NB4 (cell line): ENCODE measurements around the gene SND1.

ENCODE experiments used
- MYC ChIP-seq: IDR thresholded peaks from 2 replicates; pipeline ENCODE4 v1.6.1; 2011; ENCODE audit warnings: low read depth, low read length
- POLR2A ChIP-seq: IDR thresholded peaks from 2 replicates; pipeline ENCODE4 v1.6.1; 2011; ENCODE audit warnings: mild to moderate bottlenecking; ENCODE audit not compliant: insufficient read length; ENCODE audit errors: extremely low read depth
- TF ChIP-seq, protein P1 (sequence below): IDR thresholded peaks from one replicate; pipeline ENCODE4 v1.5.1; 2012; ENCODE audit warnings: low read depth, low read length
- TF ChIP-seq, protein P2 (sequence below): IDR thresholded peaks from 2 replicates; pipeline ENCODE4 v1.6.1; 2011; ENCODE audit warnings: low read depth, low read length

DNA sequence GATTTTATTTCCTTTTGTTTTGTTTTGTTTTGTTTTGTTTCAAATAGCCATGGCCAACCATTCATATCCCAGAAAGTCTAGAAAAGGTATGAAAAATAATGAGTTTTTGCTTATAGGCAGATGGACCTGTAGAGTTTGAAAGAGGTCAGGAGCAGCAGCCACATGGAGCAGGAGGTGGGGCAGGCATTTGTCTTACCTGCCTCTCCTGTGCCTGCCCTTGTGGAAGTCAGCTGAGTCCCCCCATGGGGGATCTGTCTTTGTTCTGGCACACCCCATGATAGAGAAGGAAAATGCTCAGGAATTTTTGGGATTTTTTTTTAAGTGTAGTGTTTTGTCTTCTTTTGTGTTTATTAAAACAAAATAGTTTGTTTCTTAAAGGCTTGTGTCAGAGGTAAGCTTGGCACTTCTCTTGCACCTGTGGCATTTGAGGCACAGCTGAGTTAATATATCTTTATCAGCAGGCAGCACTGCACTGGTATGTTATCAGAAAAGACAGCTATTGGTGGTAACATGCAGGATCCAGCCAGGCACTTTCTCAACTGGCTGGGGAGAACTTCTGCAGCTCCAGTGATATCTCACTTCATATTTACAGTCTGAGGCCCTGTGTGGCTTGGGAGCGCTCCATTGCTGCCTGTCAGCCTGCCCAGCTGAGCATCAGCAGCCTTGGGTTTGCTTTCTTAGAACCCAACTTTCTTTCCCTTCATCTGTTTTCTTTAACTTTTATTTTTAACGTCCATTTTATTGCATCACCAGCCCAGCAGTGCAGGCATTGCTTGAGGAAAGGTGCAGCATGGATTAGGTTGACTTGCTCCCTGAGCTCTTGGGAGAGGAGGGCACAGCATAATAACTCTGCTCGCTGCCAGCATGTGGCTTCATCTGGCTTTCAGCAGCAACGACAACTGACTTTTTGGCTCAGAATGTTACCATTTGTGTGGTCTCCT is 334.9 kb downstream of the SND1 start:
- TF ChIP-seq, protein P1, sequence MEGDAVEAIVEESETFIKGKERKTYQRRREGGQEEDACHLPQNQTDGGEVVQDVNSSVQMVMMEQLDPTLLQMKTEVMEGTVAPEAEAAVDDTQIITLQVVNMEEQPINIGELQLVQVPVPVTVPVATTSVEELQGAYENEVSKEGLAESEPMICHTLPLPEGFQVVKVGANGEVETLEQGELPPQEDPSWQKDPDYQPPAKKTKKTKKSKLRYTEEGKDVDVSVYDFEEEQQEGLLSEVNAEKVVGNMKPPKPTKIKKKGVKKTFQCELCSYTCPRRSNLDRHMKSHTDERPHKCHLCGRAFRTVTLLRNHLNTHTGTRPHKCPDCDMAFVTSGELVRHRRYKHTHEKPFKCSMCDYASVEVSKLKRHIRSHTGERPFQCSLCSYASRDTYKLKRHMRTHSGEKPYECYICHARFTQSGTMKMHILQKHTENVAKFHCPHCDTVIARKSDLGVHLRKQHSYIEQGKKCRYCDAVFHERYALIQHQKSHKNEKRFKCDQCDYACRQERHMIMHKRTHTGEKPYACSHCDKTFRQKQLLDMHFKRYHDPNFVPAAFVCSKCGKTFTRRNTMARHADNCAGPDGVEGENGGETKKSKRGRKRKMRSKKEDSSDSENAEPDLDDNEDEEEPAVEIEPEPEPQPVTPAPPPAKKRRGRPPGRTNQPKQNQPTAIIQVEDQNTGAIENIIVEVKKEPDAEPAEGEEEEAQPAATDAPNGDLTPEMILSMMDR: no peak
- no peak for TF ChIP-seq POLR2A
- TF ChIP-seq, protein P2, sequence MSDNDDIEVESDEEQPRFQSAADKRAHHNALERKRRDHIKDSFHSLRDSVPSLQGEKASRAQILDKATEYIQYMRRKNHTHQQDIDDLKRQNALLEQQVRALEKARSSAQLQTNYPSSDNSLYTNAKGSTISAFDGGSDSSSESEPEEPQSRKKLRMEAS: no peak
- no peak for TF ChIP-seq MYC
